Activated T-helper 2 cell treated with anti-CD3 and anti-CD28 coated beads, Interferon-gamma antibody, Interleukin-2, Interleukin-4, amounts not matched to agents 10 μg/mL and 5 μg/mL and 100 μg/mL, durations not matched to agents 14 hours and 24 hours and 36 hours (primary cell): Measurements from ENCODE around the gene HSD17B8. TPM values are rescaled to one million over a fixed set of nuclear protein-coding genes. Genes with fewer than 3 reads are reported as not detected.
"Not testable (repeated sequence)": the region's sequence is repeated elsewhere in the genome, so short reads cannot be mapped to it uniquely, and the experiment has no call there.

Source experiments
- DNase-seq: peaks from one replicate; pipeline ENCODE4 v3.0.0; 2021; ENCODE audit warnings: low spot score
- H3K27ac Mint-ChIP-seq: one replicate; pipeline ENCODE4 v1.8.0; 2021; ENCODE audit warnings: mixed read lengths
- H3K27me3 Mint-ChIP-seq: one replicate; pipeline ENCODE4 v1.8.0; 2021; ENCODE audit warnings: low read depth, mixed read lengths
- H3K36me3 Mint-ChIP-seq: one replicate; pipeline ENCODE4 v1.8.0; 2021; ENCODE audit warnings: low read depth, mixed read lengths
- H3K4me1 Mint-ChIP-seq: one replicate; pipeline ENCODE4 v1.8.0; 2021; ENCODE audit warnings: low read depth, mixed read lengths
- H3K4me3 Mint-ChIP-seq: one replicate; pipeline ENCODE4 v1.8.0; 2021; ENCODE audit warnings: low read depth, mild to moderate bottlenecking, moderate library complexity, mixed read lengths
- H3K9me3 Mint-ChIP-seq: one replicate; pipeline ENCODE4 v1.8.0; 2021; ENCODE audit warnings: mixed read lengths
- intact Hi-C: fragments of 100-400 bp; cut with micrococcal nuclease; formaldehyde crosslinking; loops from one replicate; pipeline ENCODE4 v1.15.1; 2023
- total RNA-seq: library from RNA; stranded (reverse); gene quantifications from 2 replicates; pipeline ENCODE4 v1.2.3, GENCODE V29; 2022

HSD17B8 gene
- total RNA-seq, 1 donor from 2014 or later: 14.7 TPM

- peaks cover 45% of the 10 kb centered on the region for H3K27me3 Mint-ChIP-seq
- peaks cover 13% of the 10 kb centered on the region for H3K4me1 Mint-ChIP-seq
- DNase-seq: no peak
- intact Hi-C loops: no loop called here
- no peak overlapping the region for H3K27ac Mint-ChIP-seq
- no peaks in the 10 kb centered on the region for H3K9me3 Mint-ChIP-seq
- H3K36me3 Mint-ChIP-seq: peaks cover 8% of the 10 kb centered on the region
- no peak overlapping the region for H3K4me3 Mint-ChIP-seq
These were observed 13.2 kb downstream of the HSD17B8 start for GRCh38 chr6:33217681-33218080.

- H3K9me3 Mint-ChIP-seq, DNase-seq, H3K4me3 Mint-ChIP-seq, H3K27ac Mint-ChIP-seq, intact Hi-C loops, H3K36me3 Mint-ChIP-seq, H3K4me1 Mint-ChIP-seq: not testable (repeated sequence)
- peaks cover 45% of the 10 kb centered on the region for H3K27me3 Mint-ChIP-seq
These were observed 22.2 kb downstream of the HSD17B8 start for GRCh38 chr6:33226503-33227120.

GRCh38 chr6:33235221-33235634 lies 30.8 kb downstream of the HSD17B8 start:
- peaks cover 2% of the 10 kb centered on the region for H3K4me1 Mint-ChIP-seq
- no peaks in the 10 kb centered on the region for H3K9me3 Mint-ChIP-seq
- no peaks in the 10 kb centered on the region for H3K36me3 Mint-ChIP-seq
- intact Hi-C loops: no loop called here
- DNase-seq: no peak
- H3K27ac Mint-ChIP-seq: no peak overlapping the region
- peaks cover 43% of the 10 kb centered on the region for H3K27me3 Mint-ChIP-seq
- no peak overlapping the region for H3K4me3 Mint-ChIP-seq

- Mint-ChIP-seq H3K9me3 (no peaks in the 10 kb centered on the region), H3K4me3 (no peak overlapping the region), H3K4me1 (peaks cover 4% of the 10 kb centered on the region), H3K27me3 (peaks cover 43% of the 10 kb centered on the region), H3K27ac (no peak overlapping the region), H3K36me3 (no peaks in the 10 kb centered on the region)
- intact Hi-C loops: no loop called here
- DNase-seq: no peak
These were observed 31.9 kb downstream of the HSD17B8 start for GRCh38 chr6:33236328-33236727.

GRCh38 chr6:33236852-33237251 lies 32.4 kb downstream of the HSD17B8 start:
- H3K27me3 Mint-ChIP-seq: peaks cover 39% of the 10 kb centered on the region
- peaks cover 6% of the 10 kb centered on the region for H3K4me1 Mint-ChIP-seq
- no peaks in the 10 kb centered on the region for H3K36me3 Mint-ChIP-seq
- no peak overlapping the region for H3K27ac Mint-ChIP-seq
- DNase-seq: no peak
- no peaks in the 10 kb centered on the region for H3K9me3 Mint-ChIP-seq
- no peak overlapping the region for H3K4me3 Mint-ChIP-seq
- intact Hi-C loops: no loop called here

GRCh38 chr6:33237741-33238140 lies 33.3 kb downstream of the HSD17B8 start:
- H3K4me3 Mint-ChIP-seq: no peak overlapping the region
- no peaks in the 10 kb centered on the region for H3K9me3 Mint-ChIP-seq
- DNase-seq: no peak
- intact Hi-C loops: no loop called here
- H3K27me3 Mint-ChIP-seq: peaks cover 37% of the 10 kb centered on the region
- H3K4me1 Mint-ChIP-seq: peaks cover 12% of the 10 kb centered on the region
- no peak overlapping the region for H3K27ac Mint-ChIP-seq
- no peaks in the 10 kb centered on the region for H3K36me3 Mint-ChIP-seq

- Mint-ChIP-seq H3K9me3 (no peaks in the 10 kb centered on the region), H3K4me3 (no peak overlapping the region), H3K4me1 (peaks cover 13% of the 10 kb centered on the region), H3K27me3 (peaks cover 17% of the 10 kb centered on the region), H3K36me3 (no peaks in the 10 kb centered on the region), H3K27ac (peak overlapping the region; percentile 28)
- no peak for DNase-seq
- intact Hi-C loops: no loop called here
These were observed 37.5 kb downstream of the HSD17B8 start for GRCh38 chr6:33241968-33242367.

GRCh38 chr6:33243476-33243875 lies 39.0 kb downstream of the HSD17B8 start:
- no peaks in the 10 kb centered on the region for H3K9me3 Mint-ChIP-seq
- H3K4me1 Mint-ChIP-seq: peaks cover 15% of the 10 kb centered on the region
- no peaks in the 10 kb centered on the region for H3K36me3 Mint-ChIP-seq
- DNase-seq: no peak
- H3K27ac Mint-ChIP-seq: no peak overlapping the region
- peaks cover 15% of the 10 kb centered on the region for H3K27me3 Mint-ChIP-seq
- no peak overlapping the region for H3K4me3 Mint-ChIP-seq
- intact Hi-C loops: no loop called here

GRCh38 chr6:33247977-33248642 lies 43.7 kb downstream of the HSD17B8 start:
- Mint-ChIP-seq H3K9me3 (no peaks in the 10 kb centered on the region), H3K4me3 (peak overlapping the region; percentile 88), H3K4me1 (peaks cover 34% of the 10 kb centered on the region), H3K27me3 (peaks cover 3% of the 10 kb centered on the region), H3K27ac (peak overlapping the region; percentile 87), H3K36me3 (peaks cover 33% of the 10 kb centered on the region)
- intact Hi-C loops: loop anchor here (1.0 to 2.0 kb wide), 3 partner anchors 65 to 129 kb away; no protein-coding TSS in a partner anchor
- DNase-seq: peak; percentile 87

GRCh38 chr6:33248643-33248931 lies 44.1 kb downstream of the HSD17B8 start:
- Mint-ChIP-seq H3K4me1 (peaks cover 32% of the 10 kb centered on the region), H3K9me3 (no peaks in the 10 kb centered on the region), H3K27me3 (no peaks in the 10 kb centered on the region), H3K4me3 (peak overlapping the region; percentile 88), H3K27ac (peak overlapping the region; percentile 87), H3K36me3 (peaks cover 33% of the 10 kb centered on the region)
- no peak for DNase-seq
- intact Hi-C loops: loop anchor here (1.0 to 2.0 kb wide), 3 partner anchors 64 to 129 kb away; no protein-coding TSS in a partner anchor

GRCh38 chr6:33248932-33249731 lies 44.7 kb downstream of the HSD17B8 start:
- peak; percentile 97 for DNase-seq
- intact Hi-C loops: loop anchor here (1.0 to 2.0 kb wide), 6 partner anchors 22 to 277 kb away; partner anchors contain the start of gene VPS52
- H3K4me3 Mint-ChIP-seq: peak overlapping the region; percentile 88
- H3K27ac Mint-ChIP-seq: peak overlapping the region; percentile 92
- H3K27me3 Mint-ChIP-seq: no peaks in the 10 kb centered on the region
- peaks cover 32% of the 10 kb centered on the region for H3K4me1 Mint-ChIP-seq
- H3K36me3 Mint-ChIP-seq: peaks cover 33% of the 10 kb centered on the region
- H3K9me3 Mint-ChIP-seq: no peaks in the 10 kb centered on the region

GRCh38 chr6:33249732-33250630 lies 45.5 kb downstream of the HSD17B8 start:
- no peak for DNase-seq
- Mint-ChIP-seq H3K36me3 (peaks cover 33% of the 10 kb centered on the region), H3K4me3 (peak overlapping the region; percentile 88), H3K27me3 (no peaks in the 10 kb centered on the region), H3K4me1 (peaks cover 32% of the 10 kb centered on the region), H3K27ac (peak overlapping the region; percentile 92), H3K9me3 (no peaks in the 10 kb centered on the region)
- intact Hi-C loops: loop anchor here (1.0 to 2.0 kb wide), 4 partner anchors 21 to 278 kb away; partner anchors contain the start of gene VPS52
